Activated naive CD4-positive, alpha-beta T cell (primary cell): ENCODE data around the gene C13orf42.

Experiments used
- DNase-seq, 4 experiments: peaks; one replicate each; lab custom pipeline; 2025; lab: John Stamatoyannopoulos, UW

C13orf42 gene

DNA sequence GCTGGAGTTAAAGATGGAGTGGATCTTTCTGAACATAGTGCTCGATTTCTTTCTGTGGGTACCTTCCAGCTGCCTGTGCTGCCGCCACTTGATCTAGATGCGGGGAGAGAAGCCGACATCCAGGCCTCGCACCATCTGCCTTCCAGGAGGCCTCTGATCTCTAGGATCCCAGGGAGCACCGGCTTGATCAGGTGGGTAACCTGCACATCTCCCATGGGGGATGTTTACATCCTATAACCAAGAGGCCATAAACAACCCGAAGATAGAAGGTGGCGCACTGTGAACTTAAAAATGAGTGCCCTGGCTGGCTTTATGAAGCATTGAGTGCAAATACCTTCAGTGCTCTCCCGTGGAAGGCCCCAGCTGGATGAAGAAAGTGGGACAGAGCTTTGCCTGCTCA, at the start of gene C13orf42:
Gene C13orf42 (minus strand): TSS at position 101 of the 400 bp plus-strand sequence. CDS start 65 bp downstream, at position 36.
- no peak for DNase-seq

GRCh38 chr13:51158880-51159518, 47.9 kb upstream of the C13orf42 start:
- no peak for DNase-seq

GRCh38 chr13:51158365-51158764, 47.3 kb upstream of the C13orf42 start:
- no peak for DNase-seq

GRCh38 chr13:51156648-51157047, 45.6 kb upstream of the C13orf42 start:
- no peak for DNase-seq

- DNase-seq, result no peak
Measured at GRCh38 chr13:51155776-51156515, 44.9 kb upstream of the C13orf42 start.

GRCh38 chr13:51155161-51155560, 44.1 kb upstream of the C13orf42 start:
- DNase-seq, result no peak

DNA sequence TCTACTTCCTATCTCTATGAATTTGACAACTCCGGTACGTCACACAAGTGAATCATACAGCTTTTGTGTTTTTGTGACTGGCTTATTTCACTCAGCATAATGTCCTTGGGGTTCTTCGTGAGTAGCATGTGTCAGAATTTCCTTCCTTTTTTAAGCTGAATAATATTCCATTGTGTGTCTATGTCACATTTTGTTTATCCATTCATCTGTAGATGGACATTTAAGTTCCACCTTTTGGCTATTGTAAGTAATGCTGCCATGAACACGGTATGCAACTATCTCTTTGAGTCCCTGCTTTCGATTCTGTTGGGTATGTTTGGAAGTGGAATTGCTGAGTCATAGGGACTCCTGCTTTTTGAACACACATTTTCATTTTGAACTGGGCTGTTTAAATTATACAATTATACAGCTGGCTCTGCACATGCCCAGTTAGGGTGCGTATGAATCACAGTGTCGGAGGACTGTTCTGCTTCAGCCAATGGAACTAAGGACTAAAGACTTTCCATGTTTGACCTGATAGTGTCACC, 43.0 kb upstream of the C13orf42 start:
- no peak for DNase-seq

GRCh38 chr13:51153527-51153926, 42.5 kb upstream of the C13orf42 start:
- no peak for DNase-seq

DNA sequence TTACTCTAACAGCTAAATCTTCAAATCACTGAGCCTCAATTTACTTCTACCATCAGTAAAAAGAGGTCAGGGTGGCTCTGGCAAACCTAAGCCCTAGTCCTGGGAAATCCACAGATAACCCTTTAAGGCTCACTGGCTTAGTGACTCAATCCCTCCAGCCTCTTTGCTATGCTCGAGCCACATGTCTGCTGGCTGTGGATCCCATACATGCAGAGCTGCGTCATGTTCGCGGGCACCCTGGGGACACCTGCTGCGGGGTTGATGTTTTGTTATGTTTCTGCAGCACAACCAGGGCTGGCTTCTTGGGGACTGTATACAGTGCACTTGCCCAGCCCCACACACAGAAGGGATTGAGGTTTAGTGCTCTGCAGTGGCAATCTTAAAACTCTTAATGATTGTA, 41.6 kb upstream of the C13orf42 start:
- no peak for DNase-seq

DNA sequence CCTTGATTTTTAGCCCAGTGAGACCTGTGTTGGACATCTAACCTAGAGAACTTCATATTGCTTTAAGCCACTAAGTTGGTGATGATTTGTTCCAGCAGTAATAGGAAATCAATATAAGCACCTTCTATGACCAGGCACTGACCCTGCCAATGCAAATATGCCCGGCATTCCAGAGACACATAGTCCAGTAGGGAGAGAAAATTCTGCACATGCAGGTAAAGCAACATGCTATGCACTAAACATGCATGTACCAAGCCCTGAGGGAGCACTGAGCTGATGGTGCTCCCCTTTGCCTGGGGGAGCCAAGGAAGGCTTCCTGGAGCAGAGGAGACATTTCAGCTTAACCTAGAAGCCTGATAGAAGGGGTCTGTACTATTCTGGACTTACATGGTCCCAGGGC, 40.4 kb upstream of the C13orf42 start:
- DNase-seq, result no peak

- DNase-seq, result no peak
Measured at GRCh38 chr13:51148952-51149573, 38.0 kb upstream of the C13orf42 start.

DNA sequence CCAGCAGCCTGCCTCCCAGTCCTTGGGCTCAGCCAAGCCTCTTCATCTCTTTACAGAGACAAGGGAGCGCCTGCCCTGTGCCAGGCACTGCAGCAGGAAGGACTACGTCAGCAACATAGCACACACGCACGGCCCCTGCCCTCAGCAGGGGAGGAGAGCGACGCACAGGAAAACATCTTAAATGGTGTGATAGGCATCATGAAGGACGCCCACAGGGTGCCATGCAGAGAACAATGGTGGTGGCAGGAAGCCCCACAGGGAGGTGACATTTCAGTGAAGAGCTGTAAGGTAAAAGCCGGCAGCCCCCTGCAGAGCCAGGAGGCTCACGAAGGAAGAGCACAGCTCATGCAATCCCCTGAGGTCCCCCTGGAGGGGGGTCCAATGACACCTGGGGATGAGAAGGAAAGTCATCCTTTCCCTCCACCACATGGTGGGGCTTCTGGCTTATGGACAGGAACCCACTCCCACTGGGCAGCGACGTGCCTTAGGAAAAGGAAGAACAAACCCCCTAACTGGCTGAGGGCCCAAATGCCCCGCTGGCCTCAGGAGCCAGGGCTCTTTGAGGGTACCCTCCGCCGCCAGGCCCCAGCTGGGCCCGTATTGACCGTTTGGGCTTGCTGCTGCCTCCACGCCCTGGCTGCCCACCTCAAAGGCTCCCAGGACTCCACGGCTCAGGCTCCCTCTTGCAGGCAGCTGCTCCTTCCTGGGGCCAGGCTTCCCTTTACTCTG, 37.3 kb upstream of the C13orf42 start:
- peak in 1 of 4 experiments; percentile 7 for DNase-seq

- no peak for DNase-seq
Measured at GRCh38 chr13:51147732-51148131, 36.7 kb upstream of the C13orf42 start.

DNA sequence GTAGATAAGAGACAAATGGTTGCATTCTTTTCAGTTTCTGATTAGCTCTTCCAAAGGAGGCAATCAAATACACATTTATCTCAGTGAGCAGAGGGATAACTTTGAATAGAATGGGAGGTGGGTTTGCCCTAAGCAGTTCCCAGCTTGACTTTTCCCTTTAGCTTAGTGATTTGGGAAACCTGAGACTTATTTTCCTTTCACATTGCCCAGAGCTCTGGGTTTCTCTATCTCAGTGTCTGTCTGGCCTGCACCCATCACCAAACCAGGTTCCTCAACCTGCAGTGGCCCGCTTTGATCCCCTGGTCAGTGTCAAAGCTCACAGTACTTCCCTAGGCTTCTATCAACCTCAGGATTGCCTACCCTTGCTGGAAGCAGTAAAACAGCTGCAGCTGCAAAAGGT, 35.6 kb upstream of the C13orf42 start:
- no peak for DNase-seq

DNA sequence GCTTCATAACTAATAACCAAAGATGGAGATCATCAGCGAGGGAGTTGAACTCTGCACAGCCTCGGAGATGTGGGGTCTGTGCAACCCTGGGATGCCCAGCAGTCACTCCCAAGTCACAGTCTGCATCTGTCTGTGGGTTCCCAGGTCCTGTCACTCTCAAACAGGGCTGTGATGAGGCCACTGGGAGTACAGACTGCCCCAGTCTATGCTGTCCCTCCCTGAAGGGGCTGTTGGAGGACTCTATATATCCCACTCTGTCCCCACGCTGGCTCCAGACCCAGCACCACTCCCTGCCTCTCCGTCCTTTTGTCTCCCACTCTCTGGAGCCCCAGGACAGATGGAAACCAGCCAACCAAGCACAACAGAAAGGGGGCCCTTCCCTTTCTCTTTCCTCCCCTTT, 26.2 kb upstream of the C13orf42 start:
- DNase-seq, result no peak

- DNase-seq, result no peak
Measured at GRCh38 chr13:51136276-51136980, 25.4 kb upstream of the C13orf42 start.

DNA sequence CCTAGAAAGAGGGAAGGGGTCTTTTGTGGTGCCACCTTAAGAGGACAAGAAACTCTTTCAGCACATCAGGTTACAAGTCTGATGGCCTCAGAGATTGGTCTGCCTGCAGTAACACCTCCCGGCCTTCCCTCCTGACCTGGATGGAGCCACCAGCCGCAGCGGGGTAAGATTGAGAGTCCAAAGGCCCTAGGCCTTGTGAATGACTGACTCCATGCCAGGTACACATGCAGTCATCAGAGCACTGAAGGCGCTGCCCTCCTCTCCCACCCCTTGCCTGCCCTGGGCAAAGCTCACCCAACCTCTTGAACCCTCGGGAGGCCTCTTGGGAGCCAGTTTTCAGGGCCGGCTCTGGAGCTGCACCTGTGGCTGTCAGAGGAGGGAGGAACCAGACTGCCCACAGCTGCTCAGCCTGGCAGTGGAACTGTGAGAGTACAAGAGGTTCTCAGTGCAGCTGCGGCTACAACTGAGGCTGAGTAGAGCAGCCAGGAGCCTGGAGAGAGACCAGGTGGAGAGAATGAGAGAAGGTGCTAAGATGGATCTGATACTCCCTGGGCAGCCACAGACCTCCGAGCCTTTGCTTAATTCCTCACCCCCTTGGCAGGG, 23.8 kb upstream of the C13orf42 start:
- no peak for DNase-seq

- no peak for DNase-seq
Measured at GRCh38 chr13:51130348-51130747, 19.3 kb upstream of the C13orf42 start.

- no peak for DNase-seq
Measured at GRCh38 chr13:51125495-51126226, 14.6 kb upstream of the C13orf42 start.

- no peak for DNase-seq
Measured at GRCh38 chr13:51122868-51123566, 11.9 kb upstream of the C13orf42 start.
